GM21367 (cell line): ENCODE data around the gene MBP.
A peak's percentile ranks its signal among the peaks of the same experiment; 100 is the strongest.

ENCODE experiments used
- ATAC-seq: cut with Tn5 transposase; IDR thresholded peaks from one replicate; pipeline ENCODE4 v1.9.1; 2021; ENCODE audit not compliant: unreplicated experiment

The MBP gene

GRCh38 chr18:77116201-77117080, 16.1 kb downstream of the MBP start:
- no peak for ATAC-seq

GRCh38 chr18:77115192-77115953, 17.2 kb downstream of the MBP start:
- ATAC-seq: no peak

GRCh38 chr18:77114415-77115191, 18.0 kb downstream of the MBP start:
- peak; percentile 67 for ATAC-seq

- ATAC-seq: no peak
Measured at GRCh38 chr18:77114152-77114414, 18.5 kb downstream of the MBP start.

GRCh38 chr18:77113361-77114151, 19.0 kb downstream of the MBP start:
- ATAC-seq: no peak

- ATAC-seq: no peak
Measured at GRCh38 chr18:77112747-77113092, 19.9 kb downstream of the MBP start.

- no peak for ATAC-seq
Measured at GRCh38 chr18:77111951-77112746, 20.4 kb downstream of the MBP start.

- ATAC-seq: no peak
Measured at GRCh38 chr18:77111449-77111848, 21.1 kb downstream of the MBP start.

- ATAC-seq: no peak
Measured at GRCh38 chr18:77110936-77111335, 21.6 kb downstream of the MBP start.

- ATAC-seq: no peak
Measured at GRCh38 chr18:77110400-77110799, 22.2 kb downstream of the MBP start.

GRCh38 chr18:77109648-77110019, 22.9 kb downstream of the MBP start:
- no peak for ATAC-seq

GRCh38 chr18:77108821-77109647, 23.5 kb downstream of the MBP start:
- ATAC-seq: no peak

- peak; percentile 34 for ATAC-seq
Measured at GRCh38 chr18:77108001-77108692, 24.4 kb downstream of the MBP start.

- no peak for ATAC-seq
Measured at GRCh38 chr18:77107292-77107691, 25.3 kb downstream of the MBP start.

- no peak for ATAC-seq
Measured at GRCh38 chr18:77106331-77106730, 26.3 kb downstream of the MBP start.

- ATAC-seq: no peak
Measured at GRCh38 chr18:77105680-77106079, 26.9 kb downstream of the MBP start.

GRCh38 chr18:77105028-77105427, 27.6 kb downstream of the MBP start:
- no peak for ATAC-seq

- ATAC-seq: no peak
Measured at GRCh38 chr18:77103991-77104531, 28.5 kb downstream of the MBP start.
